WTC11 (cell line): Measurements from ENCODE around the gene CDH1. TPM values are rescaled to one million over a fixed set of nuclear protein-coding genes. Genes with fewer than 3 reads are reported as not detected.
A peak's percentile ranks its signal among the peaks of the same experiment; 100 is the strongest.

Experiments used
- ATAC-seq: fragments of 200-7000 bp; cut with Tn5 transposase; 2 replicates; pipeline ENCODE4 v1.10.0; 2021; ENCODE audit warnings: mild to moderate bottlenecking, moderate library complexity
- CTCF ChIA-PET: fragments of 300-600 bp; sonication (Branson Sonifier 250); formaldehyde crosslinking; loops from one replicate; lab custom pipeline; 2021; ENCODE audit warnings: antibody characterized with exemption; lab: Charles Lee
- POLR2A ChIA-PET: fragments of 350-600 bp; sonication (Branson Sonifier 250); formaldehyde crosslinking; loops from one replicate; lab custom pipeline; 2021; ENCODE audit warnings: antibody characterized with exemption; lab: Charles Lee
- DNase-seq: peaks from one replicate; pipeline ENCODE4 v3.0.0; 2021; ENCODE audit warnings: low spot score
- H3K27ac Mint-ChIP-seq: 2 replicates; pipeline ENCODE4 v1.8.0; 2021; ENCODE audit warnings: mixed read lengths
- H3K27me3 Mint-ChIP-seq: 2 replicates; pipeline ENCODE4 v1.8.0; 2021; ENCODE audit warnings: low read depth, mild to moderate bottlenecking, moderate library complexity, mixed read lengths
- H3K36me3 Mint-ChIP-seq: 2 replicates; pipeline ENCODE4 v1.8.0; 2021; ENCODE audit warnings: mixed read lengths
- H3K4me1 Mint-ChIP-seq: 2 replicates; pipeline ENCODE4 v1.8.0; 2022; ENCODE audit warnings: mixed read lengths
- H3K4me3 Mint-ChIP-seq: 2 replicates; pipeline ENCODE4 v1.8.0; 2021; ENCODE audit warnings: mild to moderate bottlenecking, moderate library complexity, mixed read lengths
- H3K9me3 Mint-ChIP-seq: 2 replicates; pipeline ENCODE4 v1.8.0; 2021; ENCODE audit warnings: mixed read lengths
- ARID4B ChIP-seq: sonication (generic); formaldehyde crosslinking; IDR thresholded peaks from 2 replicates; pipeline ENCODE4 v1.8.0; 2023; ENCODE audit warnings: missing genetic modification reagents, mild to moderate bottlenecking, borderline replicate concordance
- ATF1 ChIP-seq: sonication (generic); formaldehyde crosslinking; IDR thresholded peaks from 2 replicates; pipeline ENCODE4 v1.8.1; 2023; ENCODE audit warnings: mild to moderate bottlenecking, moderate library complexity, missing genetic modification reagents
- ATF2 ChIP-seq: sonication (generic); formaldehyde crosslinking; IDR thresholded peaks from 2 replicates; pipeline ENCODE4 v1.8.1; 2022; ENCODE audit warnings: low read depth, missing genetic modification reagents, borderline replicate concordance
- E2F5 ChIP-seq: sonication (generic); formaldehyde crosslinking; IDR thresholded peaks from 2 replicates; pipeline ENCODE4 v1.8.1; 2022; ENCODE audit warnings: mild to moderate bottlenecking, moderate library complexity, missing genetic modification reagents
- ELF4 ChIP-seq: sonication (generic); formaldehyde crosslinking; IDR thresholded peaks from 2 replicates; pipeline ENCODE4 v1.8.1; 2022; ENCODE audit warnings: low read depth, mild to moderate bottlenecking, moderate library complexity, missing genetic modification reagents
- ERG ChIP-seq: fragments of 250-450 bp; sonication (Bioruptor Pico); IDR thresholded peaks from 2 replicates; pipeline ENCODE4 v1.8.0; 2021; ENCODE audit warnings: mild to moderate bottlenecking
- HMGA2 ChIP-seq: fragments of 250-450 bp; sonication (Bioruptor Pico); IDR thresholded peaks from 2 replicates; pipeline ENCODE4 v1.4.0; 2021; ENCODE audit warnings: mild to moderate bottlenecking, moderate library complexity
- JUN ChIP-seq: sonication (generic); formaldehyde crosslinking; IDR thresholded peaks from 2 replicates; pipeline ENCODE4 v1.8.0; 2023; ENCODE audit warnings: mild to moderate bottlenecking, missing genetic modification reagents
- KAT7 ChIP-seq: sonication (generic); formaldehyde crosslinking; IDR thresholded peaks from 2 replicates; pipeline ENCODE4 v1.8.1; 2023; ENCODE audit warnings: missing genetic modification reagents, mild to moderate bottlenecking, borderline replicate concordance
- MXD4 ChIP-seq: fragments of 250-450 bp; sonication (Bioruptor Pico); IDR thresholded peaks from 2 replicates; pipeline ENCODE4 v1.8.0; 2021; ENCODE audit warnings: mild to moderate bottlenecking, moderate library complexity, borderline replicate concordance
- NFE2L1 ChIP-seq: sonication (generic); formaldehyde crosslinking; IDR thresholded peaks from 2 replicates; pipeline ENCODE4 v1.8.1; 2023; ENCODE audit warnings: missing genetic modification reagents
- PRDM15 ChIP-seq: sonication (generic); formaldehyde crosslinking; IDR thresholded peaks from 2 replicates; pipeline ENCODE4 v1.8.0; 2022; ENCODE audit warnings: missing genetic modification reagents
- TP53 ChIP-seq: sonication (generic); formaldehyde crosslinking; IDR thresholded peaks from 2 replicates; pipeline ENCODE4 v1.8.1; 2023; ENCODE audit warnings: mild to moderate bottlenecking, missing genetic modification reagents
- ZMAT4 ChIP-seq: fragments of 250-450 bp; sonication (Bioruptor Pico); IDR thresholded peaks from 2 replicates; pipeline ENCODE4 v1.9.0; 2021; ENCODE audit warnings: mild to moderate bottlenecking
- ZNF219 ChIP-seq: sonication (generic); formaldehyde crosslinking; IDR thresholded peaks from 2 replicates; pipeline ENCODE4 v1.8.0; 2023; ENCODE audit warnings: missing genetic modification reagents, mild to moderate bottlenecking, borderline replicate concordance
- total RNA-seq: library from RNA; stranded (reverse); gene quantifications from 3 replicates; pipeline ENCODE4 v1.2.3, GENCODE V29; 2021
- TF ChIP-seq, protein P1 (sequence below): sonication (generic); formaldehyde crosslinking; IDR thresholded peaks from 2 replicates; pipeline ENCODE4 v1.8.1; 2022; ENCODE audit warnings: low read depth, mild to moderate bottlenecking, moderate library complexity, missing genetic modification reagents, borderline replicate concordance
- TF ChIP-seq, protein P2 (sequence below): sonication (generic); formaldehyde crosslinking; IDR thresholded peaks from 2 replicates; pipeline ENCODE4 v1.8.1; 2022; ENCODE audit warnings: mild to moderate bottlenecking, missing genetic modification reagents, moderate library complexity, borderline replicate concordance
- TF ChIP-seq, protein P3 (sequence below): sonication (generic); formaldehyde crosslinking; IDR thresholded peaks from 2 replicates; pipeline ENCODE4 v1.8.1; 2023; ENCODE audit warnings: mild to moderate bottlenecking, missing genetic modification reagents

CDH1 gene
- total RNA-seq, 1 experiment from 2014 or later: 278 TPM

GRCh38 chr16:68772871-68773270, 35.8 kb downstream of the CDH1 start:
- DNase-seq (no peak), ATAC-seq (no peak)
- no peak for TF ChIP-seq TP53 (CRISPR knock-in tag)
- TF ChIP-seq, protein P1, sequence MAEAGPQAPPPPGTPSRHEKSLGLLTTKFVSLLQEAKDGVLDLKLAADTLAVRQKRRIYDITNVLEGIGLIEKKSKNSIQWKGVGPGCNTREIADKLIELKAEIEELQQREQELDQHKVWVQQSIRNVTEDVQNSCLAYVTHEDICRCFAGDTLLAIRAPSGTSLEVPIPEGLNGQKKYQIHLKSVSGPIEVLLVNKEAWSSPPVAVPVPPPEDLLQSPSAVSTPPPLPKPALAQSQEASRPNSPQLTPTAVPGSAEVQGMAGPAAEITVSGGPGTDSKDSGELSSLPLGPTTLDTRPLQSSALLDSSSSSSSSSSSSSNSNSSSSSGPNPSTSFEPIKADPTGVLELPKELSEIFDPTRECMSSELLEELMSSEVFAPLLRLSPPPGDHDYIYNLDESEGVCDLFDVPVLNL (CRISPR knock-in tag): no peak
- TF ChIP-seq, protein P2, sequence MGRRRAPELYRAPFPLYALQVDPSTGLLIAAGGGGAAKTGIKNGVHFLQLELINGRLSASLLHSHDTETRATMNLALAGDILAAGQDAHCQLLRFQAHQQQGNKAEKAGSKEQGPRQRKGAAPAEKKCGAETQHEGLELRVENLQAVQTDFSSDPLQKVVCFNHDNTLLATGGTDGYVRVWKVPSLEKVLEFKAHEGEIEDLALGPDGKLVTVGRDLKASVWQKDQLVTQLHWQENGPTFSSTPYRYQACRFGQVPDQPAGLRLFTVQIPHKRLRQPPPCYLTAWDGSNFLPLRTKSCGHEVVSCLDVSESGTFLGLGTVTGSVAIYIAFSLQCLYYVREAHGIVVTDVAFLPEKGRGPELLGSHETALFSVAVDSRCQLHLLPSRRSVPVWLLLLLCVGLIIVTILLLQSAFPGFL (CRISPR knock-in tag): no peak
- no peak for TF ChIP-seq PRDM15 (CRISPR knock-in tag)
- no peak for TF ChIP-seq E2F5 (CRISPR knock-in tag)
- no peak for TF ChIP-seq KAT7
- TF ChIP-seq ELF4 (CRISPR knock-in tag): no peak
- no peak for TF ChIP-seq NFE2L1
- TF ChIP-seq HMGA2 (CRISPR knock-in tag): no peak
- TF ChIP-seq, protein P3, sequence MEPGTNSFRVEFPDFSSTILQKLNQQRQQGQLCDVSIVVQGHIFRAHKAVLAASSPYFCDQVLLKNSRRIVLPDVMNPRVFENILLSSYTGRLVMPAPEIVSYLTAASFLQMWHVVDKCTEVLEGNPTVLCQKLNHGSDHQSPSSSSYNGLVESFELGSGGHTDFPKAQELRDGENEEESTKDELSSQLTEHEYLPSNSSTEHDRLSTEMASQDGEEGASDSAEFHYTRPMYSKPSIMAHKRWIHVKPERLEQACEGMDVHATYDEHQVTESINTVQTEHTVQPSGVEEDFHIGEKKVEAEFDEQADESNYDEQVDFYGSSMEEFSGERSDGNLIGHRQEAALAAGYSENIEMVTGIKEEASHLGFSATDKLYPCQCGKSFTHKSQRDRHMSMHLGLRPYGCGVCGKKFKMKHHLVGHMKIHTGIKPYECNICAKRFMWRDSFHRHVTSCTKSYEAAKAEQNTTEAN (CRISPR knock-in tag): no peak
- peak overlapping the region; percentile 46; the same call in 1 of the 2 replicates for H3K27ac Mint-ChIP-seq
- H3K36me3 Mint-ChIP-seq: peaks cover 28% of the 10 kb centered on the region
- CTCF ChIA-PET: interaction anchor here (0.9 kb wide), 1 partner anchor 28 kb away, joined by 3 read pairs; no protein-coding TSS in a partner anchor
- peaks cover 25% of the 10 kb centered on the region for H3K4me1 Mint-ChIP-seq
- no peaks in the 10 kb centered on the region for H3K9me3 Mint-ChIP-seq
- H3K27me3 Mint-ChIP-seq: no peaks in the 10 kb centered on the region
- no peak overlapping the region for H3K4me3 Mint-ChIP-seq
- POLR2A ChIA-PET: no interaction called here

- no peaks in the 10 kb centered on the region for H3K27me3 Mint-ChIP-seq
- ATAC-seq (no peak), DNase-seq (no peak)
- H3K4me3 Mint-ChIP-seq: no peak overlapping the region
- ChIA-PET CTCF (no interaction called here), POLR2A (no interaction called here)
- H3K36me3 Mint-ChIP-seq: peaks cover 29% of the 10 kb centered on the region
- peak overlapping the region; percentile 68 for H3K27ac Mint-ChIP-seq
- peaks cover 33% of the 10 kb centered on the region for H3K4me1 Mint-ChIP-seq
- H3K9me3 Mint-ChIP-seq: no peaks in the 10 kb centered on the region
- TF ChIP-seq ATF2 (CRISPR knock-in tag) (no peak), ERG (CRISPR knock-in tag) (no peak), JUN (CRISPR knock-in tag) (no peak), MXD4 (no peak), ZMAT4 (CRISPR knock-in tag) (no peak), ARID4B (no peak), ZNF219 (CRISPR knock-in tag) (no peak), ATF1 (CRISPR knock-in tag) (no peak)
These were observed 38.0 kb downstream of the CDH1 start for GRCh38 chr16:68774982-68775634.
